Measurements from ENCODE around the gene OASL.

DNA sequence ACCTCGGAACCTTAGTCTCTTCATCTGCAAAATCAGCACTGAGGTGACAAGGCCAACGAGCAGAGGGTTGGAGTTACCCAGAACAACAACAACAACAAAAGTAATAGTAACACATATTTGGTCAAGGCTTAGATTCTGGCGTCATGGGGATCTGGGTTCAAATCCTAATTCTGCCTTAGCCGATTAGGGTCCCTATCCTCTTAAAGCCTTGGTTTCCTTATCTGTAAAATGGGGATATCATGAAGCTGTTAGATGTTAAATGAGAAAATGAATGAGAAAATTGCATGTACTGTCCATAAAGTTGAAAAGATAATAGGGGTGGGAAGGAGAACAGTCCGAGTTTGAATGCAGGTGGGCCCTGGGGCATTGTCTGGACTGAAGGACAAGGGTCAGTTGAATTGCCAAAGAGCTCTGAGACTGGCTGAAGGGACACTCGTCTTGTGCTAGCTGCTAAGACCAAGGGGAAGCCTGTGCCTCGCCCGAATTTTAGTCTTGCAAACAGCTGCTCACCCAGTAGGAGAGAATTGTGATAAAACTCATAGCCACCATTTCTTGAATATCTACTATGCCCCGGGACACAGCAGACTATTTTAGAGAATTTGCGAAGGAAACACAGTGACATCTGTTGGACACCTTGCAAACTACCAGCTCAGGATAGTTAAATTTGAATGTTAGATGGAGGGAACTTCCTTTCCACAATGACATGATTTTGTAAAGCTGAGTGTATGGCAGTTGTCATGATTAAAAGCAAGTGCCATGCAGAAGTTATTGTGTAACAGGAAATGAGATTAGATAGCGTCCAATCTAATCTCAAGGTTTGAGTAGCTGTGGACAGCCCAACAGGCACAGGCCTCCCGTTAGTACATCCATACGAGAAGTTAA is 67.5 kb downstream of the OASL start:
- TF ChIP-seq MAX (IDR thresholded peaks at IDR 0.05; ENCODE audit: low read depth, low read length) (no peak), YBX1 (IDR thresholded peaks at IDR 0.05) (no peak), ATF2 (IDR thresholded peaks at IDR 0.05; ENCODE audit: low read length) (no peak), MYC (IDR thresholded peaks at IDR 0.05; ENCODE audit: insufficient read depth, insufficient read length, insufficient replicate concordance, low read length, severe bottlenecking) (no peak), ETV6 (conservative IDR thresholded peaks at IDR 0.05 in 1 of 2, IDR thresholded peaks at IDR 0.05 in 1 of 2; ENCODE audit: borderline replicate concordance in 1 of 2, low read depth in 1 of 2) (no peak), YY1 (IDR thresholded peaks at IDR 0.05; ENCODE audit: low read depth, low read length) (peak; percentile 64; the same call in 1 of the 2 replicates), POLR2A (IDR thresholded peaks at IDR 0.05; ENCODE audit: low read depth, low read length) (no peak), PAX8 (IDR thresholded peaks at IDR 0.05) (no peak), ZNF24 (IDR thresholded peaks at IDR 0.05) (no peak), HDAC6 (IDR thresholded peaks at IDR 0.05; ENCODE audit: unreplicated experiment) (no peak), SP1 (IDR thresholded peaks at IDR 0.05; ENCODE audit: low read depth, low read length) (no peak)
- TF ChIP-seq, protein P1, sequence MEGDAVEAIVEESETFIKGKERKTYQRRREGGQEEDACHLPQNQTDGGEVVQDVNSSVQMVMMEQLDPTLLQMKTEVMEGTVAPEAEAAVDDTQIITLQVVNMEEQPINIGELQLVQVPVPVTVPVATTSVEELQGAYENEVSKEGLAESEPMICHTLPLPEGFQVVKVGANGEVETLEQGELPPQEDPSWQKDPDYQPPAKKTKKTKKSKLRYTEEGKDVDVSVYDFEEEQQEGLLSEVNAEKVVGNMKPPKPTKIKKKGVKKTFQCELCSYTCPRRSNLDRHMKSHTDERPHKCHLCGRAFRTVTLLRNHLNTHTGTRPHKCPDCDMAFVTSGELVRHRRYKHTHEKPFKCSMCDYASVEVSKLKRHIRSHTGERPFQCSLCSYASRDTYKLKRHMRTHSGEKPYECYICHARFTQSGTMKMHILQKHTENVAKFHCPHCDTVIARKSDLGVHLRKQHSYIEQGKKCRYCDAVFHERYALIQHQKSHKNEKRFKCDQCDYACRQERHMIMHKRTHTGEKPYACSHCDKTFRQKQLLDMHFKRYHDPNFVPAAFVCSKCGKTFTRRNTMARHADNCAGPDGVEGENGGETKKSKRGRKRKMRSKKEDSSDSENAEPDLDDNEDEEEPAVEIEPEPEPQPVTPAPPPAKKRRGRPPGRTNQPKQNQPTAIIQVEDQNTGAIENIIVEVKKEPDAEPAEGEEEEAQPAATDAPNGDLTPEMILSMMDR (IDR thresholded peaks at IDR 0.05 in 2 of 3, conservative IDR thresholded peaks at IDR 0.05 in 1 of 3; ENCODE audit: control insufficient read depth in 2 of 3, extremely low read depth in 1 of 3, insufficient read depth in 1 of 3, low read depth in 3 of 3, low read length in 3 of 3): peak; percentile 72 to 83 (median 79)

All from GM12878 (cell line).